Peyer's patch (tissue), 4 donors: Measurements from ENCODE around the gene ZNF778.

Source experiments
- POLR2A ChIP-seq, 2 donors: fragments of 450-650 bp; IDR thresholded peaks; one replicate each; pipeline ENCODE4 v1.5.1; 2017; ENCODE audit warnings: antibody characterized with exemption in 2 of 2, mild to moderate bottlenecking in 2 of 2, moderate library complexity in 2 of 2
- TF ChIP-seq, protein P1 (sequence below), 6 experiments: fragments of 450-650 bp in 4 of 6; fragments of 200-600 bp in 2 of 6; sonication (generic) in 1 of 6; IDR thresholded peaks; one replicate each; pipeline ENCODE4 v1.5.1; 2017 to 2019; ENCODE audit warnings: antibody characterized with exemption in 6 of 6, mild to moderate bottlenecking in 3 of 6, moderate library complexity in 1 of 6

DNA sequence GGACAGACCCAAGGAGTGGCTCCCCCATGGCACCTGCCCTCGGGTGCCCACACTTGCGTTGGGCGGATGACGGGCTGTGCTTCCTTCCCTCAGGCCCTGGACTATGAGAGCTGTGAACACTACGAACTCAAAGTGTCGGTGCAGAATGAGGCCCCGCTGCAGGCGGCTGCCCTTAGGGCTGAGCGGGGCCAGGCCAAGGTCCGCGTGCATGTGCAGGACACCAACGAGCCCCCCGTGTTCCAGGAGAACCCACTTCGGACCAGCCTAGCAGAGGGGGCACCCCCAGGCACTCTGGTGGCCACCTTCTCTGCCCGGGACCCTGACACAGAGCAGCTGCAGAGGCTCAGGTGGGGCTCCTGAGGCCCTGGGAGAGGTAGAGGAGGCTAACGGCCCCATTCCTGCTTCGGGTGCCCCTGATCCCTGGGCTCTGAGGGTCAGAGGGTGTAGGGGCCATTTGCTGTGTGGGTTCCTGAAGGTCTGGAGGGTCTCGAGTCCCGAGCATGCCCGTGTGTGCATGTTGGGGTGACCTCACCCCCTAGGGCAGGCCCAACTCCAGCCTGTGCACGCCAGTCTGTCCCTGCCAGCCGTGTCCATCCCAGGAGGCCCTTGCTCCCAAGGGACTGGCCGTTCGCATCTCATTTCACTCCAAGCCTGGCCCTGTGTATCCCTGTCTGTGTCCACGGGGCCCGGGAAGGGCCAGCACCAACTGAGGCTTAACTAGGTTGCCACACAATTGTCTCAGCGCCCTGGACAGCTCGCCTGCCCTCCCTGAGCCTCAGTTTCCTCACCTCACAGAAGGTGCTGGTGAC lies 27.1 kb upstream of the ZNF778 start:
- TF ChIP-seq, protein P1, sequence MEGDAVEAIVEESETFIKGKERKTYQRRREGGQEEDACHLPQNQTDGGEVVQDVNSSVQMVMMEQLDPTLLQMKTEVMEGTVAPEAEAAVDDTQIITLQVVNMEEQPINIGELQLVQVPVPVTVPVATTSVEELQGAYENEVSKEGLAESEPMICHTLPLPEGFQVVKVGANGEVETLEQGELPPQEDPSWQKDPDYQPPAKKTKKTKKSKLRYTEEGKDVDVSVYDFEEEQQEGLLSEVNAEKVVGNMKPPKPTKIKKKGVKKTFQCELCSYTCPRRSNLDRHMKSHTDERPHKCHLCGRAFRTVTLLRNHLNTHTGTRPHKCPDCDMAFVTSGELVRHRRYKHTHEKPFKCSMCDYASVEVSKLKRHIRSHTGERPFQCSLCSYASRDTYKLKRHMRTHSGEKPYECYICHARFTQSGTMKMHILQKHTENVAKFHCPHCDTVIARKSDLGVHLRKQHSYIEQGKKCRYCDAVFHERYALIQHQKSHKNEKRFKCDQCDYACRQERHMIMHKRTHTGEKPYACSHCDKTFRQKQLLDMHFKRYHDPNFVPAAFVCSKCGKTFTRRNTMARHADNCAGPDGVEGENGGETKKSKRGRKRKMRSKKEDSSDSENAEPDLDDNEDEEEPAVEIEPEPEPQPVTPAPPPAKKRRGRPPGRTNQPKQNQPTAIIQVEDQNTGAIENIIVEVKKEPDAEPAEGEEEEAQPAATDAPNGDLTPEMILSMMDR (IDR thresholded peaks at IDR 0.05), result no peak
- TF ChIP-seq POLR2A (IDR thresholded peaks at IDR 0.05), result no peak
